NCI-H510A (cell line): ENCODE measurements around the gene GRM1.

ENCODE experiments used
- DNase-seq: peaks from one replicate; lab custom pipeline; 2025; lab: John Stamatoyannopoulos, UW

GRM1 gene

GRCh38 chr6:146028851-146029572 is at the start of gene GRM1:
Gene GRM1 (plus strand): TSS chr6:146029062. CDS start chr6:146029518, 456 bp downstream.
- DNase-seq, result no peak

- no peak for DNase-seq
These were observed 19.5 kb upstream of the GRM1 start for GRCh38 chr6:146009338-146009737.

GRCh38 chr6:146014233-146014632 is 14.6 kb upstream of the GRM1 start:
- DNase-seq, result no peak

- DNase-seq, result no peak
These were observed 11.2 kb upstream of the GRM1 start for GRCh38 chr6:146017672-146018071.

GRCh38 chr6:146026873-146027272 is 2.0 kb upstream of the GRM1 start:
- DNase-seq, result no peak

- no peak for DNase-seq
These were observed 1.1 kb upstream of the GRM1 start for GRCh38 chr6:146027586-146028251.

- DNase-seq, result no peak
These were observed 538 bp upstream of the GRM1 start for GRCh38 chr6:146028252-146028795.

- DNase-seq, result no peak
These were observed 817 bp downstream of the GRM1 start for GRCh38 chr6:146029573-146030184.

- no peak for DNase-seq
These were observed 3.5 kb downstream of the GRM1 start for GRCh38 chr6:146032387-146032786.

GRCh38 chr6:146040360-146040759 is 11.5 kb downstream of the GRM1 start:
- no peak for DNase-seq

- DNase-seq, result no peak
These were observed 12.4 kb downstream of the GRM1 start for GRCh38 chr6:146041282-146041681.

- no peak for DNase-seq
These were observed 18.5 kb downstream of the GRM1 start for GRCh38 chr6:146047371-146047770.

- DNase-seq, result no peak
These were observed 21.3 kb downstream of the GRM1 start for GRCh38 chr6:146050168-146050567.

- no peak for DNase-seq
These were observed 27.6 kb downstream of the GRM1 start for GRCh38 chr6:146056506-146056905.

- no peak for DNase-seq
These were observed 36.8 kb downstream of the GRM1 start for GRCh38 chr6:146065690-146066089.

- DNase-seq, result no peak
These were observed 37.6 kb downstream of the GRM1 start for GRCh38 chr6:146066506-146066905.

- no peak for DNase-seq
These were observed 42.9 kb downstream of the GRM1 start for GRCh38 chr6:146071781-146072180.

GRCh38 chr6:146077992-146078391 is 49.1 kb downstream of the GRM1 start:
- no peak for DNase-seq

- no peak for DNase-seq
These were observed 58.5 kb downstream of the GRM1 start for GRCh38 chr6:146087386-146087785.

GRCh38 chr6:146090474-146090873 is 61.6 kb downstream of the GRM1 start:
- DNase-seq, result no peak

GRCh38 chr6:146092961-146093686 is 64.3 kb downstream of the GRM1 start:
- DNase-seq, result no peak

GRCh38 chr6:146095481-146095880 is 66.6 kb downstream of the GRM1 start:
- no peak for DNase-seq
